IMR-90 (cell line): Measurements from ENCODE around the gene LSMEM2. TPM values are rescaled to one million over a fixed set of nuclear protein-coding genes. Genes with fewer than 3 reads are reported as not detected.
"Not testable (repeated sequence)": the region's sequence is repeated elsewhere in the genome, so short reads cannot be mapped to it uniquely, and the experiment has no call there.

Experiments
- ATAC-seq: fragments of 200-7000 bp; cut with Tn5 transposase; 2 replicates; pipeline ENCODE4 v1.9.1; 2020; ENCODE audit warnings: low read depth, mild to moderate bottlenecking, moderate library complexity
- BruUV-seq: library from RNA; stranded (reverse); fragments of 400-500 nt; replicated peaks from 2 replicates; lab custom pipeline; 2021; lab: Mats Ljungman, UMichigan
- CTCF ChIA-PET: fragments of 300-600 bp; formaldehyde crosslinking; extraction: SDS; loops from one replicate; lab custom pipeline; 2021; ENCODE audit warnings: antibody characterized with exemption; lab: Yijun Ruan, JAX
- POLR2A ChIA-PET: fragments of 300-600 bp; sonication (Branson Sonifier 250); formaldehyde crosslinking; loops from one replicate; lab custom pipeline; 2022; ENCODE audit warnings: antibody characterized with exemption; ENCODE audit not compliant: unreplicated experiment; lab: Charles Lee
- DNase-seq: peaks from one replicate; pipeline ENCODE4 v3.0.0; 2013
- H2AFZ ChIP-seq: replicated peaks from 2 replicates; pipeline ENCODE3; 2013; ENCODE audit warnings: low read length, mild to moderate bottlenecking; ENCODE audit not compliant: poor library complexity
- H2AK5ac ChIP-seq: 2 replicates; pipeline ENCODE4 v1.6.1; 2013; ENCODE audit warnings: low read depth, low read length, inconsistent platforms
- H2AK9ac ChIP-seq: replicated peaks from 2 replicates; pipeline ENCODE3; 2013; ENCODE audit warnings: mild to moderate bottlenecking, low read depth, low read length, moderate library complexity; ENCODE audit not compliant: poor library complexity
- H2BK120ac ChIP-seq: 2 replicates; pipeline ENCODE4 v1.6.1; 2013; ENCODE audit warnings: low read depth, low read length, inconsistent platforms
- H2BK15ac ChIP-seq: 3 replicates; pipeline ENCODE4 v1.6.1; 2013; ENCODE audit warnings: low read depth, low read length, inconsistent platforms
- H2BK20ac ChIP-seq: 2 replicates; pipeline ENCODE4 v1.6.1; 2013; ENCODE audit warnings: low read depth, mild to moderate bottlenecking, inconsistent platforms, low read length, moderate library complexity
- H2BK5ac ChIP-seq: 2 replicates; pipeline ENCODE4 v1.6.1; 2013; ENCODE audit warnings: mild to moderate bottlenecking, low read depth, low read length, inconsistent platforms; ENCODE audit not compliant: poor library complexity, severe bottlenecking
- H3K14ac ChIP-seq: replicated peaks from 2 replicates; pipeline ENCODE4 v1.6.1; 2013; ENCODE audit warnings: low read depth, low read length, inconsistent platforms
- H3K18ac ChIP-seq: 2 replicates; pipeline ENCODE4 v1.6.1; 2013; ENCODE audit warnings: low read depth, low read length, control low read depth
- H3K23ac ChIP-seq: 2 replicates; pipeline ENCODE4 v1.6.1; 2013; ENCODE audit warnings: low read depth, low read length, inconsistent platforms
- H3K27ac ChIP-seq: 2 replicates; pipeline ENCODE4 v1.5.1; 2013; ENCODE audit warnings: mild to moderate bottlenecking, control low read depth, low read length; ENCODE audit not compliant: insufficient read depth
- H3K27me3 ChIP-seq: 2 replicates; pipeline ENCODE4 v1.6.1; 2013; ENCODE audit warnings: low read length; ENCODE audit not compliant: control insufficient read depth, insufficient read depth
- H3K36me3 ChIP-seq: 2 replicates; pipeline ENCODE4 v1.6.1; 2013; ENCODE audit warnings: low read length, mixed read lengths; ENCODE audit not compliant: control insufficient read depth, insufficient read depth
- H3K4ac ChIP-seq: 2 replicates; pipeline ENCODE4 v1.6.1; 2013; ENCODE audit warnings: low read depth, low read length, inconsistent platforms
- H3K4me1 ChIP-seq: 2 replicates; pipeline ENCODE4 v1.6.1; 2013; ENCODE audit warnings: low read length, mixed read lengths; ENCODE audit not compliant: control insufficient read depth, insufficient read depth
- H3K4me2 ChIP-seq: 2 replicates; pipeline ENCODE4 v1.6.1; 2013; ENCODE audit warnings: low read depth, mild to moderate bottlenecking, control low read depth, low read length, moderate library complexity
- H3K4me3 ChIP-seq: 2 replicates; pipeline ENCODE4 v1.5.1; 2013; ENCODE audit warnings: low read depth, mild to moderate bottlenecking, control low read depth, low read length, moderate library complexity; ENCODE audit not compliant: insufficient read depth
- H3K56ac ChIP-seq: 2 replicates; pipeline ENCODE4 v1.6.1; 2013; ENCODE audit warnings: low read length, inconsistent platforms; ENCODE audit not compliant: insufficient read depth; ENCODE audit errors: extremely low read depth
- H3K79me1 ChIP-seq, 2 experiments: 2 replicates each; pipeline ENCODE4 v1.6.1; 2013; ENCODE audit warnings: low read length in 2 of 2, inconsistent platforms in 1 of 2, low read depth in 1 of 2
- H3K9ac ChIP-seq: 2 replicates; pipeline ENCODE4 v1.6.1; 2013; ENCODE audit warnings: low read depth, low read length, control low read depth
- H3K9me1 ChIP-seq: 2 replicates; pipeline ENCODE4 v1.6.1; 2013; ENCODE audit warnings: low read length, inconsistent platforms; ENCODE audit not compliant: insufficient read depth
- H3K9me3 ChIP-seq: 2 replicates; pipeline ENCODE4 v1.6.1; 2013; ENCODE audit warnings: low read length; ENCODE audit not compliant: control insufficient read depth, insufficient read depth
- H4K20me1 ChIP-seq: 2 replicates; pipeline ENCODE4 v1.6.1; 2013; ENCODE audit warnings: low read length, inconsistent platforms; ENCODE audit not compliant: insufficient read depth
- H4K5ac ChIP-seq: 2 replicates; pipeline ENCODE4 v1.6.1; 2013; ENCODE audit warnings: mild to moderate bottlenecking, low read depth, low read length, control low read depth
- H4K8ac ChIP-seq, 2 experiments: 2 replicates each; pipeline ENCODE4 v1.6.1; 2013; ENCODE audit warnings: low read depth in 2 of 2, low read length in 2 of 2, control low read depth in 1 of 2, inconsistent platforms in 1 of 2
- H4K91ac ChIP-seq: 2 replicates; pipeline ENCODE4 v1.6.1; 2013; ENCODE audit warnings: low read depth, low read length, inconsistent platforms; ENCODE audit not compliant: insufficient read depth
- CHD1 ChIP-seq: IDR thresholded peaks from 2 replicates; pipeline ENCODE4 v1.6.1; 2012; ENCODE audit warnings: low read depth, low read length, improper control_type of control experiment
- MAFK ChIP-seq: IDR thresholded peaks from 2 replicates; pipeline ENCODE4 v1.6.1; 2012; ENCODE audit warnings: low read depth, low read length, improper control_type of control experiment
- POLR2A ChIP-seq: IDR thresholded peaks from 2 replicates; pipeline ENCODE4 v1.6.1; 2012; ENCODE audit warnings: mild to moderate bottlenecking, low read depth, low read length
- RCOR1 ChIP-seq: IDR thresholded peaks from 2 replicates; pipeline ENCODE4 v1.6.1; 2012; ENCODE audit warnings: mild to moderate bottlenecking, low read length, improper control_type of control experiment; ENCODE audit not compliant: insufficient replicate concordance
- RFX5 ChIP-seq: IDR thresholded peaks from 2 replicates; pipeline ENCODE4 v1.8.0; 2012; ENCODE audit warnings: low read depth, mild to moderate bottlenecking, low read length, moderate library complexity
- USF2 ChIP-seq: fragments of 150-350 bp; IDR thresholded peaks from 2 replicates; pipeline ENCODE4 v1.6.1; 2017; ENCODE audit warnings: mild to moderate bottlenecking, antibody characterized with exemption, low read length, low read depth
- WGBS, 2 experiments: methylation state at CpG; one replicate each; pipeline versions ENCODE4 v1.1.5 to v1.1.7; 2013; ENCODE audit warnings: missing lambda C conversion rate in 2 of 2; ENCODE audit not compliant: insufficient read length in 1 of 2; ENCODE audit errors: extremely low coverage in 2 of 2; 5-methylcytosine and 5-hydroxymethylcytosine counted together
- dilution Hi-C: fragments of 300-500 bp; cut with HindIII; formaldehyde crosslinking; loops from one replicate; pipeline ENCODE4 v1.14.3; 2018; ENCODE audit warnings: low sequenced_read_pairs; ENCODE audit not compliant: unreplicated experiment
- in situ Hi-C: fragments of 300-500 bp; cut with MboI; formaldehyde crosslinking; loops from 3 replicates; pipeline ENCODE4 v1.14.3; 2019; ENCODE audit warnings: low sequenced_read_pairs, inconsistent platforms, mixed read lengths
- intact Hi-C: fragments of 100-400 bp; cut with micrococcal nuclease; formaldehyde crosslinking; loops from 2 replicates; pipeline ENCODE4 v1.10.0; 2022
- polyA plus RNA-seq, 3 experiments: library from polyadenylated mRNA; depleted of rRNA; stranded (reverse); fragments of >200 nt; gene quantifications; 2 replicates each; pipeline ENCODE4 v1.2.3, GENCODE V29; 2012; ENCODE audit warnings: low replicate concordance in 1 of 3
- total RNA-seq: library from RNA; depleted of rRNA; stranded (reverse); fragments of >200 nt; gene quantifications from 2 replicates; pipeline ENCODE4 v1.2.3, GENCODE V29; 2012

Gene LSMEM2
- total and polyA plus RNA-seq, 2 of the 4 experiments (the other 2 are of a cell fraction), result under 0.01 TPM; not detected in 1

GRCh38 chr3:50243543-50243895 lies 35.4 kb upstream of the LSMEM2 start:
- CTCF ChIA-PET, result no interaction called here

GRCh38 chr3:50244813-50245212 lies 34.1 kb upstream of the LSMEM2 start:
- ATAC-seq, dilution Hi-C loops, H2BK120ac ChIP-seq, H2BK5ac ChIP-seq, H2BK20ac ChIP-seq, H2AFZ ChIP-seq, H3K4ac ChIP-seq, DNase-seq, H2BK15ac ChIP-seq, H2AK9ac ChIP-seq, H3K4me2 ChIP-seq, H4K8ac ChIP-seq, H3K23ac ChIP-seq, H3K9me1 ChIP-seq, H3K9me3 ChIP-seq, H3K27me3 ChIP-seq, H3K9ac ChIP-seq, intact Hi-C loops, POLR2A ChIA-PET, H4K91ac ChIP-seq, H3K4me3 ChIP-seq, H4K5ac ChIP-seq, H3K56ac ChIP-seq, H3K18ac ChIP-seq, in situ Hi-C loops, BruUV-seq: not testable (repeated sequence)
- Histone ChIP-seq H3K14ac (peak overlapping the region; percentile 65; the same call in 1 of the 2 replicates), H2AK5ac (peak overlapping the region; percentile 0; the same call in 1 of the 2 replicates), H3K4me1 (peaks cover 62% of the 10 kb centered on the region), H3K36me3 (peaks cover 20% of the 10 kb centered on the region), H3K79me1 (peaks cover 9 to 82% of the 10 kb centered on the region in 2 experiments; a peak in 3 of 4 replicates), H3K27ac (peak overlapping the region; percentile 22; the same call in 1 of the 2 replicates), H4K20me1 (peaks cover 85% of the 10 kb centered on the region)
- WGBS, 2 experiments, result no CpG with 5 or more reads among the region's 6 CpGs
- CTCF ChIA-PET, result interaction anchor here (0.7 kb wide), 1 partner anchor 10 kb away, joined by 3 read pairs; no protein-coding TSS in a partner anchor

More at GRCh38 chr3:50243543-50243895, 35.4 kb upstream of the LSMEM2 start:
- no peak for DNase-seq
- POLR2A ChIA-PET, result interaction anchor here (0.6 kb wide), 1 partner anchor 49 kb away, joined by 3 read pairs; no protein-coding TSS in a partner anchor
- Histone ChIP-seq H2AK9ac (no peak overlapping the region), H4K91ac (no peak overlapping the region), H3K56ac (no peak overlapping the region), H3K4me2 (no peak overlapping the region), H3K18ac (no peak overlapping the region; the same call in 1 of the 2 replicates), H3K23ac (no peak overlapping the region), H2BK20ac (no peak overlapping the region), H3K9me3 (no peaks in the 10 kb centered on the region), H3K27me3 (no peaks in the 10 kb centered on the region), H4K20me1 (peaks cover 85% of the 10 kb centered on the region), H3K36me3 (peaks cover 28% of the 10 kb centered on the region), H4K8ac (0 out of 4 replicates have a peak overlapping the region, but pooled peaks of 1 of the 2 experiments have one; percentile 11), H3K14ac (no peak overlapping the region), H3K4me3 (no peak overlapping the region), H3K9ac (no peak overlapping the region), H3K27ac (peak overlapping the region; percentile 1; the same call in 1 of the 2 replicates), H2BK15ac (no peak overlapping the region), H3K9me1 (peaks cover 7% of the 10 kb centered on the region), H4K5ac (no peak overlapping the region), H2BK120ac (no peak overlapping the region), H3K4ac (no peak overlapping the region), H2AK5ac (no peak overlapping the region), H2BK5ac (peak overlapping the region; percentile 1), H3K4me1 (peaks cover 59% of the 10 kb centered on the region), H2AFZ (no peak overlapping the region), H3K79me1 (peaks cover 4 to 84% of the 10 kb centered on the region in 2 experiments; a peak in 3 of 4 replicates)
- no TSS peak for BruUV-seq
- in situ Hi-C loops (no loop called here), intact Hi-C loops (no loop called here), dilution Hi-C loops (no loop called here)
- WGBS, 2 experiments, result 100% methylated on average over 1 of the region's 4 CpGs; no CpG with 5 or more reads in 1 of the 2 experiments
- peak; percentile 60 for TF ChIP-seq RCOR1
- no peak for TF ChIP-seq USF2
- TF ChIP-seq MAFK, result no peak
- TF ChIP-seq POLR2A, result no peak
- TF ChIP-seq CHD1, result no peak
- no peak for TF ChIP-seq RFX5
- ATAC-seq, result no peak
